Suprapubic skin (tissue), 4 donors: Measurements from ENCODE around the gene ATP2C2.

ENCODE experiments used
- CTCF ChIP-seq, 2 donors: fragments of 200-600 bp in 1 of 2; fragments of 450-650 bp in 1 of 2; sonication (generic) in 1 of 2; IDR thresholded peaks; one replicate each; pipeline ENCODE4 v1.5.1; 2016 to 2019; ENCODE audit warnings: antibody characterized with exemption in 2 of 2, mild to moderate bottlenecking in 1 of 2, moderate library complexity in 1 of 2
- EP300 ChIP-seq: sonication (generic); formaldehyde crosslinking; IDR thresholded peaks from one replicate; pipeline ENCODE4 v1.6.1; 2017; ENCODE audit warnings: antibody characterized with exemption
- POLR2A ChIP-seq, 2 donors: fragments of 450-650 bp; IDR thresholded peaks; one replicate each; pipeline ENCODE4 v1.6.1; 2017; ENCODE audit warnings: antibody characterized with exemption in 2 of 2, mild to moderate bottlenecking in 2 of 2, moderate library complexity in 2 of 2
- POLR2AphosphoS5 ChIP-seq, 3 donors: sonication (generic); formaldehyde crosslinking; IDR thresholded peaks; one replicate each; pipeline ENCODE4 v1.6.1; 2017; ENCODE audit warnings: antibody characterized with exemption in 3 of 3

DNA sequence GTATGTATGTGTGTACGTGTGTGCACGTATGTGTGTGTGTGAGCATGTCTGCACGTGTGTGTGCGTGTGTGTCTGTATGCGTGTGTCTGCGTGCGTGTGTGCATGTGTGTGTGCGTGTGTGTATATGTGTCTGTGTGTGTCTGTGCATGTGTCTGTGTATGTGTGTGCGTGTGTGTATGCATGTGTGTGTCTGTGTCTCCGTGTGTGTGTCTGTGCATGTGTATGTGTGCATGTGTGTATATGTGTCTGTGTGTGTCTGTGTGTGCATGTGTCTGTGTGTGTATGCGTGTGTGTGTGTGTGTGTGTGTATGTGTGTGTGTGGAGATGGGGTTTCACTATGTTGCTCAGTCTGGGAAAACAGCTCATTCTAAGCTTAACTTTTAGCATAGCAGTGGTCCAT, 43.9 kb downstream of the ATP2C2 start:
- TF ChIP-seq POLR2A (IDR thresholded peaks at IDR 0.05), result no peak
- TF ChIP-seq CTCF (IDR thresholded peaks at IDR 0.05), result no peak
- TF ChIP-seq EP300, result no peak
- no peak for TF ChIP-seq POLR2AphosphoS5 (IDR thresholded peaks at IDR 0.05)
